HG02610 (cell line): Measurements from ENCODE around the gene CHCHD1.
A peak's percentile ranks its signal among the peaks of the same experiment; 100 is the strongest.
"Not testable (repeated sequence)": the region's sequence is repeated elsewhere in the genome, so short reads cannot be mapped to it uniquely, and the experiment has no call there.

Experiments
- ATAC-seq: cut with Tn5 transposase; IDR thresholded peaks from one replicate; pipeline ENCODE4 v1.9.1; 2021; ENCODE audit warnings: mild to moderate bottlenecking, moderate library complexity; ENCODE audit not compliant: unreplicated experiment

CHCHD1 gene

GRCh38 chr10:73765066-73765465 is 16.8 kb upstream of the CHCHD1 start:
- no peak for ATAC-seq

DNA sequence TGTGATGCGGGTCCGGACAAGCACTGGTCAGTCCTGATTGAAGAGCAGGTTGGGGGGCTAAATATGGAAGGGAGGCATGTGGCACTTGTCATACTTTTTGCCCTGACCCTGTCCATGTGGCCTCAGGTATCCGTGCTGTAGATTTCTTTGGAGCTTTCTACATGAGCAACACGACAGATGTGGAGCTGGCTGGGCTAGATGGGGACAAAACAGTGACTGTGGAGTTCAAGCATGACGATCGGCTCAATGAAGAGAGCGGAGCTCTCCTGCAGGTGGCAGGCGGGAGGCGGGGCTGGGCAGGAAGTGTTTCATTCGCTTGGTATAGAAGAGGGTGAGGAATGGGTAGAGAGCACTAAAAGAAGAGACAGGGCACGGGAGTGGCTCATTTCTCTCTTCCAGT is 13.0 kb upstream of the CHCHD1 start:
- ATAC-seq, result no peak

GRCh38 chr10:73769396-73769795 is 12.5 kb upstream of the CHCHD1 start:
- no peak for ATAC-seq

GRCh38 chr10:73771722-73772280 is 10.0 kb upstream of the CHCHD1 start:
- ATAC-seq, result peak; percentile 46

DNA sequence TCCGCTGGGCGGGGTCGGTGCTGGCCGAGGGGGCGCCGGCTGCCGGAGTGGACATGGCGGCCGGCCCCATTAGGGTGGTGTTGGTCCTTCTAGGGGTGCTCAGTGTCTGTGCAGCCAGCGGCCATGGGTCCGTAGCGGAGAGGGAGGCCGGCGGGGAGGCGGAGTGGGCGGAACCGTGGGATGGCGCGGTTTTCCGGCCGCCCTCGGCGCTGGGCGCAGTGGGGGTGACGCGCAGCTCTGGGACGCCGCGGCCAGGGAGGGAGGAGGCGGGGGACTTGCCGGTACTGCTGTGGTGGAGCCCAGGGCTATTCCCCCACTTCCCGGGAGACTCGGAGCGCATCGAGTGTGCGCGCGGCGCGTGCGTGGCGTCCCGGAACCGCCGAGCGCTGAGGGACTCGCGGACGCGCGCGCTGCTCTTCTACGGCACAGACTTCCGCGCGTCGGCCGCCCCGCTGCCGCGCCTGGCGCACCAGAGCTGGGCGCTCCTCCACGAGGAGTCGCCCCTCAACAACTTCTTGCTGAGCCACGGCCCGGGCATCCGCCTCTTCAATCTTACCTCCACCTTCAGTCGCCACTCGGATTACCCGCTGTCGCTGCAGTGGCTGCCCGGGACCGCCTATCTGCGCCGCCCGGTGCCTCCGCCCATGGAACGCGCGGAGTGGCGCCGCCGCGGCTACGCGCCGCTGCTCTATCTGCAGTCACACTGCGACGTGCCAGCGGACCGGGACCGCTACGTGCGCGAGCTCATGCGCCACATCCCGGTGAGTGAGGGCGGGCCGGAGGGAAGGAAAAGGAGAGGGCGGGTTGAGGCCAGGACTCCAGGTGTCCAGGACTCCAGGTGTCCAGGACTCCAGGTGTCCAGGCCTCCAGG is 9.3 kb upstream of the CHCHD1 start:
- peak; percentile 63 for ATAC-seq

- ATAC-seq, result no peak
Measured at GRCh38 chr10:73773152-73773879, 8.5 kb upstream of the CHCHD1 start.

- no peak for ATAC-seq
Measured at GRCh38 chr10:73774637-73775036, 7.2 kb upstream of the CHCHD1 start.

DNA sequence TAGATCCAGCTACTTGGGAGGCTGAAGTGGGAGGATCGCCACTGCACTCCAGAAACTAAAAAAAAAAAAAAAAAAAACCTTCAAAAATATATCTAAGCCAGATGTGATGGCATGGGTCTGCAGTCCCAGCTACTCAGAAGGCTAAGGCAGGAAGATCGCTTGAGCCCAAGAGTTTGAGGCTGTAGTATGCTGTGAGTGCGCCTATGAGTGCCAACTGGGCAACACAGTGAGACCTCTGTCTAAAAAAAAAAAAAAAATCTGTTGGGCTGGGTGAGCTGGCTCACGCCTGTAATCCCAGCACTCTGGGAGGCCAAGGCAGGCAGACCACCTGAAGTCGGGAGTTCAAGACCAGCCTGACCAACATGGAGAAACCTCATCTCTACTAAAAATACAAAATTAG is 2.8 kb upstream of the CHCHD1 start:
- ATAC-seq, result no peak

DNA sequence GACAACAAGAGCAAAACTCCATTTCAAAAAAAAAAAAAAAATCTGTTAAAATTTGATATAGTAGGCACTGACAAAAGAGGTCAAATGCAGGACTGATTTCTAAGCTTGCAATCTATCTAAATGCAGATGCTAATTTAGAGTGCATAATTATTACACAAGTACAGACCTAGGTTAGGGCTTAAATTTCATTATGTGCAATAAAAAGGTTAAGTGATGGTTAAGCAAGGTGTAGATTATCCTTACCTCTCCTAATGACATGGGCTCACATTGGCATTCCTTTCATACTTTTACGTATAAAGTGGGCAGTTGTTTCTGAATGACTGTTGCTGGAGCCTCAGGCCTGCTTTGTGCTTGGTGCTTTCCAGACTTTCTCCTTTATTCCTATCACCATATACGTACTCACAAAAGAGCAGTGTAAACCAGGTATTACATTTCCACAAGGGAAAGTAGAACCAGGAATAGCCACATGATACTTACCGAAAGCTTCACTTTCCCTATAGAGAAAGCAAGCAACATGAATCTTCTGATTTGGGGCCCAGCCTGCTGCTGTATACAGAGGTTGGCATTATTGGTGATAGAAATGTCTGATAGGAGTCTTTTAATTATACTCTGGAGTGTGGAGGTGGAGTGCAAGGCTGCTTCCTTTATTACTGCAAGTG is 2.2 kb upstream of the CHCHD1 start:
- ATAC-seq, result no peak

GRCh38 chr10:73780301-73780700 is 1.5 kb upstream of the CHCHD1 start:
- no peak for ATAC-seq

GRCh38 chr10:73780966-73781365 is 882 bp upstream of the CHCHD1 start:
- no peak for ATAC-seq

GRCh38 chr10:73781548-73781878 is 335 bp upstream of the CHCHD1 start:
- ATAC-seq, result no peak

GRCh38 chr10:73782749-73783085 is 869 bp downstream of the CHCHD1 start:
- no peak for ATAC-seq

DNA sequence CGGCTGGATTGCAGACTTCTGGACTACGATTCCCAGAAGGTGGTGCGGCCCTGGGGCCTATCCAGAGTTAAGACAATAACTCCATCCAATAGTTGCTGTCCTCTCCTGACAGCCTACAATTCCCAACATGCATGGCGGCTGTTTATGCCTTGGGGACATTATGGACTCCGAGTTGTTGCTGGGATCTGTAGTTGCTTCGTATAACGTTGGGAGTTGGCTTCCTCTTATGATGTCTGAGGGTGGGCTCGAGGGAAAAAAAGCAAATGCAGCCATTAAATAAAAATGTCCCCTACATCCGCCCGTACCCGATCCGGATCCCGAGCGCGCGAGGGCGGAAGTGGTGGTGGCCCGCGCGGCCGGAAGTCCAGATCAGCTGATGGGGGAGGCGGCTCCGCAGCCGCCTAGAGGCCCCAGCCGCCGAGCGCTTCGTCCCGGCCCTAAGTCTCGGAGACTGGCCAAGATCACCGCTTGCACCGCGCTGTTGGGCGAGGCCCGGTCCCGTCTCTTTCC is 3.4 kb downstream of the CHCHD1 start, which contains the start of gene ZSWIM8:
Gene ZSWIM8, plus strand, starts transcription at position 396 of the 510 bp plus-strand sequence. CDS start 273 bp downstream, outside the sequence.
- peak; percentile 81 for ATAC-seq

DNA sequence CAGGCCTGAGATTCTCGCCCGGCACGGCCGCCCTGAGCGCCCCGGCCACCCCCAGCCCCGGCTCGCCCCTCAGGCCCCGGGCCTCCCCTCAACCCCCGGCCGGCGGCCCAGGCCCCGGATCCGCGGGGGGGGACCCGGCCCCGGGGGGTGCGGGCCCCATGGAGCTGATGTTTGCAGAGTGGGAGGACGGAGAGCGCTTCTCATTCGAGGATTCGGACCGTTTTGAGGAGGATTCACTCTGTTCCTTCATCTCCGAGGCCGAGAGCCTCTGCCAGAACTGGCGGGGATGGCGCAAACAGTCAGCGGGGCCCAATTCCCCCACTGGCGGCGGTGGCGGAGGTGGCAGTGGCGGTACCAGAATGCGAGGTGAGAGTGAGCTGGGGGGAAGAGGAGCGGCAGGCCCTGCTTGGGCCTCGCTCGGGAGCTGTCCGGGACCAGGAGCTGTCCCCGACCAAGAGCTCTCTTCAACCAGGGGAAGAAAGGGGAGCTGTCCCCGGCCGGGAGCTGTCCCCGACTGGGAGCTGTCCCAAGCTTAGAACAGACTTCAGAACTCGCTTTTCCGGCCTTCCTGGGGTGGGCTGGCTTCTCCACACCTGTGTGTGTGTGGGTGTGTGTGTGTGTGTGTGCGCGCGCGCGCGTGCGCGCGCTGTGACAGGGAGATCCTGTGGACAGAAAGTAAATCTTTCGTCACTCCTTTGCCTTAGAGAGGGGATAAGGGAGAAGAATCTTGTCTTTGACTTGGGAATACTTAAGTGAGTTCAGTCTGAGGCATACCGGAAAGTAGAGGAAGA is 4.1 kb downstream of the CHCHD1 start:
- peak; percentile 13 for ATAC-seq

- ATAC-seq, result no peak
Measured at GRCh38 chr10:73786512-73786885, 4.7 kb downstream of the CHCHD1 start.

- not testable (repeated sequence) for ATAC-seq
Measured at GRCh38 chr10:73787031-73787800, 5.4 kb downstream of the CHCHD1 start.

GRCh38 chr10:73788864-73789658 is 7.2 kb downstream of the CHCHD1 start:
- no peak for ATAC-seq

- no peak for ATAC-seq
Measured at GRCh38 chr10:73789659-73790055, 7.8 kb downstream of the CHCHD1 start.
